Activated CD4-positive, CD25-positive, alpha-beta regulatory T cell treated with anti-CD3 and anti-CD28 coated beads, Interleukin-2, amount 50 U/mL, for 16 hours (primary cell): ENCODE measurements around the gene MT1B.

Experiments used
- DNase-seq: peaks from one replicate; pipeline ENCODE4 v3.0.0-alpha.2; 2020; ENCODE audit warnings: low read depth, low spot score

MT1B gene

DNA sequence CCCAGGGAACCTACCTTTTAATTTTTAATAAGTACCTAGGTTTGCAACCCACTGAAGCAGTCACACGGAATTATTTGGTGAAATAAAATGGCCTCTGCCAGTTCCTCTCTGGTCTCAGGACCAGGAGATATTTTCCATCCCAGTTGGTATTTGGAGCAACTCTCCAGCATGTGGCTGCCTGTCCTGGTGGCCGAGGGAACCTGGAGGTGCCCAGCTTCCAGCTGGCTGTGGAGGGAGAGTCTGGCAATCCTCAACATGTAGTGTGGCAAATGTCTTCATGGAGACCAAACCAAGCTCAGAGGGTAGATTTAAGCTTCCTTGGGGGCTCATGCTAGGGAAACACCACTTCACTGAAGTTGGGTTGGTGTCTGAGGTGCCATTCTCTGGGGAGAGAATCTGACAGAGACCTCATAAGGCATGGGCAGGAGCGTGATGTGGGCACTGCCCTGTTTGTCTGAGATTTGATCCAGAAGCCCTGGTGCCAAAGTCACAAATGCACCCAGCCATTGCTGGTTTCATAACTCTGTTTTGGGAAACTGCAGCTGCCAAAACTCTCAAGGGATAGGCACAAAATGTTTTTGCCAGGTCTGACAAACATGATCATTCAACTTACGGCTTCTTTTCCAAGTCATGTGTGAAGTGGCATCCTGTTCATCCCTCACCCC lies 33.4 kb downstream of the MT1B start:
- DNase-seq: no peak

DNA sequence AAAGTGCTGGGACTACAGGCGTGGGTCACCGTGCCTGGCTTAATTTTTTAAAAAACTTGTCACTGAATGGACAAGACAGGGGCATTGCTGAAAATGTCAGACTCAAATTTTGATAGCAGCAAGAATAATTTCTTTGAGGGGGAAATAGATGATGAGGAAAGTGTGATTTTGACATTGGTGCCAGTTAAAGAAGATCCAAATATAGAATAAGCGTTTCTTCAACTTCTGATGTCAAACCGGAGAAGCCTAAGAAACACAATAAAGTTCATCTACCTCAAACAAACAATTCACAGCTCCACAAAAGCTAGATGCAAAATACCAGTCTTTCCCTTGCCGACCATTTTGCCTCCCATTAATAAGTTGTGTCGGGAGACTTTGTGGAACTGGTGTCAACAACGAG lies 35.1 kb downstream of the MT1B start:
- DNase-seq: no peak

DNA sequence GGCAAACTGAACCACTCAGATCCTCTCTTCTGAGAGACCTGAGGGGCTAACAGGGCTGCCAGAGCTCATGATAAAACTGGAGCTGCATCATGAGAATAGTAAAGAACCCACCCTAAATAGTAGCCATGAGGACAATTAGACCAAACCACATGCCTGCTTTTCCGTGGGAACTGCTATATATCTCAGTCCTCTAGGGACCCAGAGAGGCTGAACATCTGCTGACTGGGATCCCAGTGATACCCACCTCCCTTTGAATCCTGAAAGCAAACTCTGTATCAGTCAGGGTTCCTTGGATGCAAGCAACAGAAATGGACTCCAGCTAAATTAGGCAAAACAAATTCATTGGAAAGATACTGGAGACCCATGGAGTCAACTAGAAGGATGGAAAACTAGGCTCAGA lies 37.1 kb downstream of the MT1B start:
- DNase-seq: no peak

DNA sequence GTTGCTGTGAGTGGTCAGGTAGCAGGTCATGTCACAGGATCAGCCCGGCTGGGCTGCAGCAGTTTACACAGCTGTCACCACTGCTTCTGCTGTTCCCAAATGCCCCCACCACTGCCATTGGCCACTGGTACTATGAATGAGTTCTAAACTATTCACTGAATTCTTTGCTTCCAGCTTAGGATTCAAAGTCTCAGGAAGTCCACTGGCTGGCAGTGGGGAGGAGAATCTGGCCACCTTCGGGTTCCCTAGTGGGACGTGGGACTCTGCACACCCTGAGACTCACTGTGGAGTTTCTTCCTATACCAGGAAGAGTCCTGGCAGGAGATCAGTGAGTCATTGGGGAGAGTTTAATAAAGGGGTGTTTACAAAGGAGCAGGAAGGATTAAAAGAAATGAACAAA lies 37.5 kb downstream of the MT1B start:
- no peak for DNase-seq

DNA sequence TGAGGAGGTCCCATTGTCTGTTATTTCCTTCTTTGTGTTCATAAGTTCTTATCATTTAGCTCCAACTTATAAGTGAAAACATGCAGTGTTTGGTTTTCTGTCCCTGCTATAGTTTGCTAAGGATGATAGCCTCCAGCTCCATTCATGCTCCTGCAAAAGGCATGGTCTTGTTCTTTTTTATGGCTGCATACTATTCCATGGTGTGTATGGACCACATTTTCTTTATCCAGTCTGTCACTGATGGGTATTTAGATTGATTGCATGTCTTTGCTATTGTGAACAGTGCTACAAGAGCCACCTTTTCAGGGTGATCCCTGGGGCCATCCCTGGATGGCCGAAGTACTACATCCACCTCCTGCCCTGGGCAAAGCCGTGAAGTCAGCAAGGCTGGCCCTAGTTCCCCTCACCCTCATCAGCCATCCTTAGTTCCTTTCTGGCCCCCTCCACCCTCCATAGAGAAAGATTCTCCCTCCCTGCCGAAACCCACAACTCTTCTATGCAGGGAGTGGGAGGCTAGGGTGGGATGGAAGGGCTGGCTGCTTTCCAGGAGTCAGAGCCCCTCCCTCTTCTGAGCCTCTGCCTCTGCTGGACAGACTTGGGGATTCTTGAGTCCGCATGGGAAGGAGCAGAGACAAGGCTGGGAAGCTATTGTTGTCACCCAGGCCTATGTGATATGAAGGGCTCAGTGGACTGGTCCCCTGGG lies 38.9 kb downstream of the MT1B start:
- no peak for DNase-seq

DNA sequence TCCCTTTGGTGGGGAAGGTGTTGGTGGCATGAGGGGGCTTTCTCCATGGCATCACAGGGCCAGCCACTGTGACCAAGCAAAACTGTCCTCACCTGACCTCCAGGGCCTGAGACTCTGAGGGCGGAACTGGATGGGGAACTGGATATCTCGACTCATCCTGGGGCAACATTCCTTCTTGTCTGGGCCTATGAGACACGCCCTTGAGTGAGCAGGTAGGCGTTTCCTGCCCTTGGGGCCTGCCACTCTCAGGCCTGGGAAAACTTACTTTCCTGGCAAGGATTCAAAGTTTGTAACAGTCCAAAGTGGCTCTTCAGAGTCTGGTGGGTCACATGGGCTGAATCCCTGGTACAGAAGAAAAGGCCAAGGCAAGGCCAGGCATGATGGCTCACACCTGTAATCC lies 40.2 kb downstream of the MT1B start:
- DNase-seq: no peak

DNA sequence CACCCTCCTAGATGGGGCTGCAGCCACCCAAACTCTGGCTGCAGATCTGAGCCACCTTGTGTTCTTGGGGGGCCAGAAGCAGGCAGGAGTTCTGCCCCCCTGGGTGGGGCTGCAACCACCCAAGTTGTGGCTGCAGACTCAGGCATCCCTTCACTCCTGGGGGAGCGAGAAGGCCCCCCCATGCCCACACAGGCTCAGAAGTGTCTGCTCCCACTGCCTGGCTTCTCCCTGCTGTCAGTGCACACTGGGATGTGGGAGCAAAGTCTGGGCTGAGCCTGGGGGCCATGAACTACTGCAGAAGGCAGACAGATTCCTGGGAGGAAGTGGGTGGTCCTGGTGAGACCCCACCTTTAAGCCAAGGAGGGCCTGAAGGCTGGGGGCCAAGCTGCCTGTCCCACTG lies 43.6 kb downstream of the MT1B start:
- DNase-seq: no peak

DNA sequence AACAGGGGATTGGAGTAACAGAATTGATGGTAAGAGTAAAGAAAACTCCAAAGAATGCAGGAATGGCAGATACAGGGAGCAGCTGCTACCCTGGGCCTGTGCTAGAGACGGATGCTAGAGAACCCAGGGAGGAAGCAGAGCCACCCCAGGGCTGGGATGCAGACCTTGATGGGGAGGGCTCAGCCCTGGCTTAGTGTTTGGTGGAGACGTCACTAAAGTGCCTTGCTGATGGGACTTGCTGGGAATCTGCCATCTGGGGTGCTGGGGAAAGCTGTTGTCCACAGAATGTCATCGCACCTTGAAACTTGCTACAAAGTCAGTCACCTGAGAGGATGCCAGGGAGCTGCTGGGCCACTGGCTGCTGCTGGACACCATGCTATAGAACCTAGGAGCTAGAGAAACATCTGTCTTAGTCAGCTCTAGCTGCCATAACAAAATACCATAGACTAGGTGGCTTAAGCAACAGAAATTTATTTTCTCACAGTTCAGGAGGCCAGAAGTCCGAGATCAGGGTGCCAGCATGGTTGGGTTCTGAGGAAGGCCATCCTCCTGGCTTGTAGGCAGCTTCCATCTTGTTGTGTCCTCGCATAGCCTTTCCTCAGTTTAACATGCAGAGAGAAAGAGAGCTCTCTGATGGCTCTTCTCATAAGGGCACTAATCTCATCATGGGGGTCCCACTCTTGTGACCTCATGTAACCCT lies 45.9 kb downstream of the MT1B start:
- DNase-seq: no peak

DNA sequence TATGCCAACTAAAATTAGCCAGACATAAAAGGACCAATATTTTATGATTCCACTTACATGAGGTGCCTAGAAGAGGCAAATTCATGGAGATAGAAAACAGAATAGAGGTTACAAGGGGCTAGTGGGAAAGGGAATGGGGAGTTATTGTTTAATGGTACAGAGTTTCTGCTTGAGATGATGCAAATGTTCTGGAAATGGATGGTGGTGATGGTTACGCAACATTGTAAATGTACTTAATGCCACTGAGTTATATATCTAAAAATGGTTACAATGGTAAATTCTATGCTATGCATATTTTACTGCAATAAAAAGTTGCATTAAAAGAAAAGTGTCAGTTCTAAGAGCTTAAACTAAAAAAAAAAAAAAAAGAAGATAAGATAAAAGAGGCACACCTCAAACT lies 48.5 kb downstream of the MT1B start:
- no peak for DNase-seq

DNA sequence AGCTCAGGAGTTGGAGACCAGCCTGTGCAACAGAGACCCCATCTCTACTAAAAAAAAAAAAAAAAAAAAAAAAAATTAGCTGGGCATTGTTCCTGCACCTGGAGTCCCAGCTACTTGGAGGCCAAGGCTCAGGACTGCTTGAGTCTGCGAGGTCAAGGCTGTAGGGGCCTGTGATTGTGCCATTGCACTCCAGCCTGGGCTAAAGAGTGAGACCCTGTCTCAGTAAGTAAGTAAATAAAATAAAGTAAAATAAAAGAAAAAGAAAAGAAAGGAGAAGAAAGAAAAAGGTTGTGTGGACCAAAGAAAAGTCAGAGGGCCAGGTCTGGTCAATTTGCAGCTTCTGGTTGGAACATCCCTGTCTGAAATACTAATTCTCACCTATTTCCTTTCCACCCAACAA lies 48.9 kb downstream of the MT1B start:
- DNase-seq: no peak

DNA sequence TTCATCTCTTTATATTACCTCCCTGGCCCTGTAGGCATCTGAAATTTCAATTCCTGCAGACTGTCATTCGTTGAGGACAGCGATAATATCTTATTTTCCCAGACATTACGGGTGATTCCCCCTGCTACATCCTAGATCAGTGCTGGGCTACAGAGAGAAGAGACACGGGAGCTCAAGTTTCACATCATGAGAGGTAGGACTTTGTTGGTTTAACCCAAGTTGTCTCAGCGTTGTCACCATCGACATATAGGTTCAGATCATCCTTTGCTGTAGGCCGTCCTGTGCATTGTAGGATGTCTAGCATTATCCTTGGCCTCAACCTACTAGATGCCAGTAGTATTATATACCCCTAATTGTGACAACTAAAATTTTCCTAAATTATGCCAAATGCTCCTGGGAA lies 49.8 kb downstream of the MT1B start:
- DNase-seq: no peak
